ENCODE measurements around the gene ARSJ. TPM values are rescaled to one million over a fixed set of nuclear protein-coding genes. Genes with fewer than 3 reads are reported as not detected.

Gene ARSJ
- total and polyA plus RNA-seq, 9 donors: 2.4 to 6.9 (median 4.3) TPM

GRCh38 chr4:113996599-113997177 is 17.2 kb upstream of the ARSJ start:
- WGBS (ENCODE audit: insufficient coverage): 67% methylated on average over 3 of the region's 4 CpGs
- no peaks in the 10 kb centered on the region for H3K27me3 ChIP-seq (ENCODE audit: control insufficient read depth, insufficient read depth, low read length)
- no peak overlapping the region for H3K4me3 ChIP-seq (ENCODE audit: low read length)
- H3K36me3 ChIP-seq (ENCODE audit: control insufficient read depth, insufficient read depth, low read length): no peaks in the 10 kb centered on the region
- H3K9me3 ChIP-seq (replicated peaks; ENCODE audit: control insufficient read depth, low read depth, low read length): no peaks in the 10 kb centered on the region
- no peak overlapping the region for H3K27ac ChIP-seq (ENCODE audit: low read length)
- peaks cover 3% of the 10 kb centered on the region for H3K4me1 ChIP-seq (ENCODE audit: control insufficient read depth, insufficient read depth, low read length)
- no peak for DNase-seq

DNA sequence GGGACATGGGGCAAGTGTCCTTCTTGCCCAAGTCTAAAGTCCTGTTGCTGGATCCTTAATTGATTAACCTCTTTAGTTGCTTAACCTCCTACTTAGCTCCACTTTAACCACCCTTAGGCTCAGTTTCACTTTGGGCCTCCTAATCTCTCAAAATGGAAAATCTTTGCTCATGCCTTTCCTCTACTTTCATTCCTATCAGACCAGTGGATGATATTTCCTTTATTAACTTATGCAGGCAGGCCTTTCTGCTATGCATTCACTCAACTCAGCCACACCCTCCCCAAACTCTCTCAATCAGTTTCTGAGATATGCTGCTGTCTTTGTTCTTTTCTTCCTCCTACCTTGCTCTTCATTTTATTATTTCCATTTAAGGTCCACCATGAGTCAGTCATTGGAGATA is 14.4 kb upstream of the ARSJ start:
- Histone ChIP-seq H3K9me3 (replicated peaks; ENCODE audit: control insufficient read depth, low read depth, low read length) (no peaks in the 10 kb centered on the region), H3K27ac (ENCODE audit: low read length) (no peak overlapping the region), H3K4me1 (ENCODE audit: control insufficient read depth, insufficient read depth, low read length) (peaks cover 3% of the 10 kb centered on the region), H3K27me3 (ENCODE audit: control insufficient read depth, insufficient read depth, low read length) (no peaks in the 10 kb centered on the region), H3K4me3 (ENCODE audit: low read length) (no peak overlapping the region), H3K36me3 (ENCODE audit: control insufficient read depth, insufficient read depth, low read length) (no peaks in the 10 kb centered on the region)
- DNase-seq: no peak

GRCh38 chr4:113990886-113991285 is 11.4 kb upstream of the ARSJ start:
- Histone ChIP-seq H3K9me3 (replicated peaks; ENCODE audit: control insufficient read depth, low read depth, low read length) (no peaks in the 10 kb centered on the region), H3K4me1 (ENCODE audit: control insufficient read depth, insufficient read depth, low read length) (no peaks in the 10 kb centered on the region), H3K27ac (ENCODE audit: low read length) (no peak overlapping the region), H3K4me3 (ENCODE audit: low read length) (no peak overlapping the region), H3K27me3 (ENCODE audit: control insufficient read depth, insufficient read depth, low read length) (no peaks in the 10 kb centered on the region), H3K36me3 (ENCODE audit: control insufficient read depth, insufficient read depth, low read length) (no peaks in the 10 kb centered on the region)
- no peak for DNase-seq
- 83% methylated on average over 1 of the region's 3 CpGs for WGBS (ENCODE audit: insufficient coverage)

GRCh38 chr4:113987382-113987941 is 8.0 kb upstream of the ARSJ start:
- WGBS (ENCODE audit: insufficient coverage): 63% methylated on average over 1 of the region's 3 CpGs
- H3K27me3 ChIP-seq (ENCODE audit: control insufficient read depth, insufficient read depth, low read length): no peaks in the 10 kb centered on the region
- H3K4me3 ChIP-seq (ENCODE audit: low read length): no peak overlapping the region
- no peaks in the 10 kb centered on the region for H3K4me1 ChIP-seq (ENCODE audit: control insufficient read depth, insufficient read depth, low read length)
- H3K9me3 ChIP-seq (replicated peaks; ENCODE audit: control insufficient read depth, low read depth, low read length): peaks cover 2% of the 10 kb centered on the region
- H3K27ac ChIP-seq (ENCODE audit: low read length): no peak overlapping the region
- H3K36me3 ChIP-seq (ENCODE audit: control insufficient read depth, insufficient read depth, low read length): no peaks in the 10 kb centered on the region
- no peak for DNase-seq

DNA sequence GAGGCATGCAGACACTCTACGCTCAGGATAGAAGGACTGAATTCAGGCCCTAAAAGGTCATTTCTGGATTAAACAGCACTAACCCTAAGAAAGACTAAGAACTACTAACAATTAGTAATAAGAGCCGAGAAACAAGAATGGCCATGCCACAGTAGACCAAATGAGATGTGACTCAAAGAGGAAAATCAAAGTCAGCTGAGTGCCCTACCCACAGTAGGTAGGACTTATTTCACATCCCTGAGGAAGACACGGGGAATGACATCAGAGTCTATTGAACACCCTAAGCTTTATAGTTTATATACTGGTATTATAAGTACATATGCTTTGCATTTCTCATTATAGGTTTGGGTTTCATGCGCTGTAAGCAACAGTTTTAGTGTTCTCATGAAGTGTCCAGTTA is 2.7 kb upstream of the ARSJ start:
- Histone ChIP-seq H3K27ac (ENCODE audit: low read length) (no peak overlapping the region), H3K4me1 (ENCODE audit: control insufficient read depth, insufficient read depth, low read length) (peaks cover 4% of the 10 kb centered on the region)
- WGBS (ENCODE audit: insufficient coverage): no CpG with 5 or more reads among the region's 4 CpGs

GRCh38 chr4:113981591-113981990 is 2.1 kb upstream of the ARSJ start:
- Histone ChIP-seq H3K27me3 (ENCODE audit: control insufficient read depth, insufficient read depth, low read length) (peaks cover 16% of the 10 kb centered on the region), H3K9me3 (replicated peaks; ENCODE audit: control insufficient read depth, low read depth, low read length) (peaks cover 2% of the 10 kb centered on the region), H3K36me3 (ENCODE audit: control insufficient read depth, insufficient read depth, low read length) (no peaks in the 10 kb centered on the region), H3K27ac (ENCODE audit: low read length) (no peak overlapping the region), H3K4me1 (ENCODE audit: control insufficient read depth, insufficient read depth, low read length) (peaks cover 4% of the 10 kb centered on the region), H3K4me3 (ENCODE audit: low read length) (no peak overlapping the region)
- no CpG with 5 or more reads among the region's 2 CpGs for WGBS (ENCODE audit: insufficient coverage)
- DNase-seq: no peak

More for the DNA sequence above, 2.7 kb upstream of the ARSJ start:
- Histone ChIP-seq H3K27me3 (ENCODE audit: control insufficient read depth, insufficient read depth, low read length) (peaks cover 16% of the 10 kb centered on the region), H3K4me3 (ENCODE audit: low read length) (no peak overlapping the region), H3K36me3 (ENCODE audit: control insufficient read depth, insufficient read depth, low read length) (no peaks in the 10 kb centered on the region), H3K9me3 (replicated peaks; ENCODE audit: control insufficient read depth, low read depth, low read length) (peaks cover 2% of the 10 kb centered on the region)
- DNase-seq: no peak

GRCh38 chr4:113979905-113980615 is 613 bp upstream of the ARSJ start:
- H3K27me3 ChIP-seq (ENCODE audit: control insufficient read depth, insufficient read depth, low read length): peaks cover 16% of the 10 kb centered on the region
- peak overlapping the region; percentile 82 for H3K27ac ChIP-seq (ENCODE audit: low read length)
- H3K4me3 ChIP-seq (ENCODE audit: low read length): peak overlapping the region; percentile 65
- no peaks in the 10 kb centered on the region for H3K36me3 ChIP-seq (ENCODE audit: control insufficient read depth, insufficient read depth, low read length)
- H3K4me1 ChIP-seq (ENCODE audit: control insufficient read depth, insufficient read depth, low read length): peaks cover 4% of the 10 kb centered on the region
- WGBS (ENCODE audit: insufficient coverage): 0% methylated on average over 9 of the region's 17 CpGs
- DNase-seq: peak; percentile 54
- H3K9me3 ChIP-seq (replicated peaks; ENCODE audit: control insufficient read depth, low read depth, low read length): peaks cover 2% of the 10 kb centered on the region

DNA sequence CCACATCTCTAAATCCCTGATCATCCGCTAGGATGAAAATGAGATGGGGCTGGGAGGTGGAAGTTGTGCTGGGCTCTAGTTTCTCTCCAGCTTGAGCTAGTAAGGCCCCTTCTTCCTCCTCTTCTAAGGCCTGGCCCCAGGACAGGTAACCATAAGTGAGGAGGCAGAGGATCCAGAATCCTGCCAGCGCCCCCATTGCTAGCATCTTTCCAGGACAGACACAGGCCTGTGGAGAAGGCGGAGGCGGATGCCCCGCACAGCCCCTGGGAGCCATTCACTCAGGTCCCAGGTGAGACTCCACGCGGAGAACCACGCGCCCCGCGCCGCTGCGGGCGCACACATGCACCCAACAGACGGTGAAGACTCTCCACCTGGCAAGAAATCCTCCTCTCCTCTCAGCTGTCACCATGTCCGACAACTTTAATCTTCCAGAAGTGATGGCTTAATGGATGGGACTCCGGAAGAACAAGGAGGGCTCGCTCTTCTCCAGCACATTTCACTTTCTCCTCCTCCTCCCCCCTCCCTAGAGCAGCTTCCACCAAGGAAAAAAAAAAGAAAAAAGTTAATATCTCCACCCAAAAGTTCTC is 793 bp downstream of the ARSJ start:
- Histone ChIP-seq H3K9me3 (replicated peaks; ENCODE audit: control insufficient read depth, low read depth, low read length) (no peaks in the 10 kb centered on the region), H3K27me3 (ENCODE audit: control insufficient read depth, insufficient read depth, low read length) (peaks cover 16% of the 10 kb centered on the region), H3K27ac (ENCODE audit: low read length) (peak overlapping the region; percentile 82), H3K4me1 (ENCODE audit: control insufficient read depth, insufficient read depth, low read length) (peaks cover 4% of the 10 kb centered on the region), H3K36me3 (ENCODE audit: control insufficient read depth, insufficient read depth, low read length) (no peaks in the 10 kb centered on the region), H3K4me3 (ENCODE audit: low read length) (peak overlapping the region; percentile 65)
- WGBS (ENCODE audit: insufficient coverage): 14% methylated on average over 4 of the region's 18 CpGs
- peak; percentile 66 for DNase-seq

GRCh38 chr4:113978105-113978504 is 1.3 kb downstream of the ARSJ start:
- no peaks in the 10 kb centered on the region for H3K9me3 ChIP-seq (replicated peaks; ENCODE audit: control insufficient read depth, low read depth, low read length)
- no peaks in the 10 kb centered on the region for H3K36me3 ChIP-seq (ENCODE audit: control insufficient read depth, insufficient read depth, low read length)
- peaks cover 16% of the 10 kb centered on the region for H3K27me3 ChIP-seq (ENCODE audit: control insufficient read depth, insufficient read depth, low read length)
- no peak for DNase-seq
- peaks cover 4% of the 10 kb centered on the region for H3K4me1 ChIP-seq (ENCODE audit: control insufficient read depth, insufficient read depth, low read length)
- H3K4me3 ChIP-seq (ENCODE audit: low read length): peak overlapping the region; percentile 65
- H3K27ac ChIP-seq (ENCODE audit: low read length): peak overlapping the region; percentile 82
- WGBS (ENCODE audit: insufficient coverage): no CpG with 5 or more reads among the region's 2 CpGs

DNA sequence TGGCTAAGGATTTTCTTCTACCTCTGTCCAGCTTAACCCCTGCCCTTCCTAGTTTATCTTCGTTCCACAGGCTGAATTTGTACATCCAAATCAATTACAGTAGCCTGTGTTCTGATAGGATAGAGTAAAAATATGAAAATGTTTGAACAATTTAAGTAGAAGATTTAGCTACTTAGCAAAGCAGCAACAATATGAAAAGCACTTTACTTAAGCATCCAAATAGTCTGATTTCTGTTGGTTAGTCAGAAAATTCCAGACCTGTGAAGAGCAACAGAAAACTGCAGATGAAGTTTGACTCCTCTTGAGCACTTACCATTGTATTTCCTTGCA is 2.0 kb downstream of the ARSJ start:
- WGBS (ENCODE audit: insufficient coverage): no CpG with 5 or more reads among the region's 1 CpG

More for the DNA sequence above, 2.0 kb downstream of the ARSJ start:
- Histone ChIP-seq H3K4me3 (ENCODE audit: low read length) (peak overlapping the region; percentile 65), H3K27me3 (ENCODE audit: control insufficient read depth, insufficient read depth, low read length) (peaks cover 16% of the 10 kb centered on the region), H3K36me3 (ENCODE audit: control insufficient read depth, insufficient read depth, low read length) (no peaks in the 10 kb centered on the region), H3K27ac (ENCODE audit: low read length) (peak overlapping the region; percentile 52), H3K4me1 (ENCODE audit: control insufficient read depth, insufficient read depth, low read length) (peaks cover 4% of the 10 kb centered on the region), H3K9me3 (replicated peaks; ENCODE audit: control insufficient read depth, low read depth, low read length) (no peaks in the 10 kb centered on the region)
- DNase-seq: peak; percentile 25
